Measurements from ENCODE around the gene SLF1.

Gene SLF1

GRCh38 chr5:94645053-94645452, 26.6 kb downstream of the SLF1 start:
- no peak overlapping the region for H3K4me3 ChIP-seq
- no peaks in the 10 kb centered on the region; the same call in 1 of the 2 replicates for H3K9me3 ChIP-seq (ENCODE audit: low read depth, low read length)
- DNase-seq (ENCODE audit: low read depth, low spot score) = no peak
- H3K36me3 ChIP-seq (ENCODE audit: insufficient read depth, low read length) = peaks cover 35% of the 10 kb centered on the region
- no peak overlapping the region for H3K9ac ChIP-seq (ENCODE audit: insufficient read length)
- no peak overlapping the region for H3K27ac ChIP-seq
- TF ChIP-seq EZH2 (IDR thresholded peaks at IDR 0.05) (no peak), POLR2AphosphoS5 (IDR thresholded peaks at IDR 0.05; ENCODE audit: borderline replicate concordance, low read depth, low read length) (no peak), FOXP2 (optimal IDR thresholded peaks at IDR 0.05; ENCODE audit: control extremely low read depth, extremely low read length, insufficient read depth) (no peak)

GRCh38 chr5:94646758-94647157, 28.3 kb downstream of the SLF1 start:
- no peak for DNase-seq (ENCODE audit: low read depth, low spot score)
- H3K27ac ChIP-seq = no peak overlapping the region
- no peak overlapping the region for H3K9ac ChIP-seq (ENCODE audit: insufficient read length)
- TF ChIP-seq FOXP2 (optimal IDR thresholded peaks at IDR 0.05; ENCODE audit: control extremely low read depth, extremely low read length, insufficient read depth) (no peak), POLR2AphosphoS5 (IDR thresholded peaks at IDR 0.05; ENCODE audit: borderline replicate concordance, low read depth, low read length) (no peak), EZH2 (IDR thresholded peaks at IDR 0.05) (no peak)
- H3K36me3 ChIP-seq (ENCODE audit: insufficient read depth, low read length) = peaks cover 31% of the 10 kb centered on the region
- H3K4me3 ChIP-seq = no peak overlapping the region
- H3K9me3 ChIP-seq (ENCODE audit: low read depth, low read length) = no peaks in the 10 kb centered on the region; the same call in 1 of the 2 replicates

- no peak for TF ChIP-seq POLR2AphosphoS5 (IDR thresholded peaks at IDR 0.05; ENCODE audit: borderline replicate concordance, low read depth, low read length)
- no peak for TF ChIP-seq EZH2 (IDR thresholded peaks at IDR 0.05)
- no peak for TF ChIP-seq FOXP2 (optimal IDR thresholded peaks at IDR 0.05; ENCODE audit: control extremely low read depth, extremely low read length, insufficient read depth)
- DNase-seq (ENCODE audit: low read depth, low spot score) = no peak
- H3K9ac ChIP-seq (ENCODE audit: insufficient read length) = no peak overlapping the region
- H3K36me3 ChIP-seq (ENCODE audit: insufficient read depth, low read length) = peaks cover 48% of the 10 kb centered on the region
- H3K4me3 ChIP-seq = no peak overlapping the region
- no peak overlapping the region for H3K27ac ChIP-seq
- peaks cover 5% of the 10 kb centered on the region for H3K9me3 ChIP-seq (ENCODE audit: low read depth, low read length)
Observed at GRCh38 chr5:94649874-94650273, 31.4 kb downstream of the SLF1 start.

- H3K36me3 ChIP-seq (ENCODE audit: insufficient read depth, low read length) = peaks cover 59% of the 10 kb centered on the region
- DNase-seq (ENCODE audit: low read depth, low spot score) = no peak
- H3K9me3 ChIP-seq (ENCODE audit: low read depth, low read length) = peaks cover 11% of the 10 kb centered on the region
Observed at GRCh38 chr5:94658272-94658671, 39.8 kb downstream of the SLF1 start.

GRCh38 chr5:94660506-94660905, 42.0 kb downstream of the SLF1 start:
- peaks cover 54% of the 10 kb centered on the region for H3K36me3 ChIP-seq (ENCODE audit: insufficient read depth, low read length)

More at GRCh38 chr5:94658272-94658671, 39.8 kb downstream of the SLF1 start:
- no peak overlapping the region for H3K4me3 ChIP-seq
- TF ChIP-seq POLR2AphosphoS5 (IDR thresholded peaks at IDR 0.05; ENCODE audit: borderline replicate concordance, low read depth, low read length) = no peak
- TF ChIP-seq FOXP2 (optimal IDR thresholded peaks at IDR 0.05; ENCODE audit: control extremely low read depth, extremely low read length, insufficient read depth) = no peak
- no peak for TF ChIP-seq EZH2 (IDR thresholded peaks at IDR 0.05)
- H3K9ac ChIP-seq (ENCODE audit: insufficient read length) = no peak overlapping the region
- H3K27ac ChIP-seq = no peak overlapping the region

GRCh38 chr5:94661086-94661485, 42.6 kb downstream of the SLF1 start:
- Histone ChIP-seq H3K27ac (no peak overlapping the region), H3K9me3 (ENCODE audit: low read depth, low read length) (peaks cover 7% of the 10 kb centered on the region), H3K4me3 (no peak overlapping the region), H3K9ac (ENCODE audit: insufficient read length) (no peak overlapping the region), H3K36me3 (ENCODE audit: insufficient read depth, low read length) (peaks cover 48% of the 10 kb centered on the region)
- TF ChIP-seq EZH2 (IDR thresholded peaks at IDR 0.05) (no peak), POLR2AphosphoS5 (IDR thresholded peaks at IDR 0.05; ENCODE audit: borderline replicate concordance, low read depth, low read length) (no peak), FOXP2 (optimal IDR thresholded peaks at IDR 0.05; ENCODE audit: control extremely low read depth, extremely low read length, insufficient read depth) (no peak)
- DNase-seq (ENCODE audit: low read depth, low spot score) = no peak

More at GRCh38 chr5:94660506-94660905, 42.0 kb downstream of the SLF1 start:
- Histone ChIP-seq H3K27ac (no peak overlapping the region), H3K4me3 (no peak overlapping the region), H3K9ac (ENCODE audit: insufficient read length) (no peak overlapping the region), H3K9me3 (ENCODE audit: low read depth, low read length) (peaks cover 7% of the 10 kb centered on the region)
- TF ChIP-seq FOXP2 (optimal IDR thresholded peaks at IDR 0.05; ENCODE audit: control extremely low read depth, extremely low read length, insufficient read depth) (no peak), POLR2AphosphoS5 (IDR thresholded peaks at IDR 0.05; ENCODE audit: borderline replicate concordance, low read depth, low read length) (no peak), EZH2 (IDR thresholded peaks at IDR 0.05) (no peak)
- DNase-seq (ENCODE audit: low read depth, low spot score) = no peak

GRCh38 chr5:94667937-94668336, 49.5 kb downstream of the SLF1 start:
- TF ChIP-seq EZH2 (IDR thresholded peaks at IDR 0.05) = no peak
- no peak for TF ChIP-seq FOXP2 (optimal IDR thresholded peaks at IDR 0.05; ENCODE audit: control extremely low read depth, extremely low read length, insufficient read depth)
- no peak for TF ChIP-seq POLR2AphosphoS5 (IDR thresholded peaks at IDR 0.05; ENCODE audit: borderline replicate concordance, low read depth, low read length)
- no peak overlapping the region for H3K4me3 ChIP-seq
- H3K9me3 ChIP-seq (ENCODE audit: low read depth, low read length) = no peaks in the 10 kb centered on the region
- no peak overlapping the region for H3K27ac ChIP-seq
- H3K9ac ChIP-seq (ENCODE audit: insufficient read length) = no peak overlapping the region
- DNase-seq (ENCODE audit: low read depth, low spot score) = no peak
- peaks cover 24% of the 10 kb centered on the region for H3K36me3 ChIP-seq (ENCODE audit: insufficient read depth, low read length)

- no peak for TF ChIP-seq EZH2 (IDR thresholded peaks at IDR 0.05)
- no peak for TF ChIP-seq FOXP2 (optimal IDR thresholded peaks at IDR 0.05; ENCODE audit: control extremely low read depth, extremely low read length, insufficient read depth)
- TF ChIP-seq POLR2AphosphoS5 (IDR thresholded peaks at IDR 0.05; ENCODE audit: borderline replicate concordance, low read depth, low read length) = no peak
- Histone ChIP-seq H3K27ac (no peak overlapping the region), H3K9me3 (ENCODE audit: low read depth, low read length) (no peaks in the 10 kb centered on the region), H3K4me3 (no peak overlapping the region), H3K9ac (ENCODE audit: insufficient read length) (no peak overlapping the region), H3K36me3 (ENCODE audit: insufficient read depth, low read length) (peaks cover 8% of the 10 kb centered on the region)
- DNase-seq (ENCODE audit: low read depth, low spot score) = no peak
Observed at GRCh38 chr5:94670726-94671125, 52.3 kb downstream of the SLF1 start.

GRCh38 chr5:94672746-94673145, 54.3 kb downstream of the SLF1 start:
- H3K27ac ChIP-seq = no peak overlapping the region
- TF ChIP-seq POLR2AphosphoS5 (IDR thresholded peaks at IDR 0.05; ENCODE audit: borderline replicate concordance, low read depth, low read length) = no peak
- no peak for TF ChIP-seq EZH2 (IDR thresholded peaks at IDR 0.05)
- no peak for TF ChIP-seq FOXP2 (optimal IDR thresholded peaks at IDR 0.05; ENCODE audit: control extremely low read depth, extremely low read length, insufficient read depth)
- no peak overlapping the region for H3K9ac ChIP-seq (ENCODE audit: insufficient read length)
- DNase-seq (ENCODE audit: low read depth, low spot score) = no peak
- H3K9me3 ChIP-seq (ENCODE audit: low read depth, low read length) = no peaks in the 10 kb centered on the region
- H3K4me3 ChIP-seq = no peak overlapping the region
- peaks cover 12% of the 10 kb centered on the region for H3K36me3 ChIP-seq (ENCODE audit: insufficient read depth, low read length)

All from SK-N-MC (cell line).